ENCODE measurements around the gene HLA-F. TPM values are rescaled to one million over a fixed set of nuclear protein-coding genes. Genes with fewer than 3 reads are reported as not detected.

The HLA-F gene
- total RNA-seq, 1 donor from 2014 or later: 12.5 TPM

- DNase-seq (ENCODE audit: extremely low spot score, unreplicated experiment): no peak
- Mint-ChIP-seq H3K36me3 (ENCODE audit: unreplicated experiment) (peaks cover 2% of the 10 kb centered on the region), H3K27me3 (ENCODE audit: unreplicated experiment) (peaks cover 27% of the 10 kb centered on the region), H3K4me1 (ENCODE audit: unreplicated experiment) (no peaks in the 10 kb centered on the region), H3K4me3 (ENCODE audit: unreplicated experiment) (no peak overlapping the region), H3K9me3 (ENCODE audit: unreplicated experiment) (no peaks in the 10 kb centered on the region), H3K27ac (ENCODE audit: unreplicated experiment) (no peak overlapping the region)
- no peak for TF ChIP-seq CTCF (IDR thresholded peaks at IDR 0.05)
Measured at GRCh38 chr6:29730575-29731126, 7.4 kb downstream of the HLA-F start.

GRCh38 chr6:29731281-29731680 is 8.0 kb downstream of the HLA-F start:
- Mint-ChIP-seq H3K4me3 (ENCODE audit: unreplicated experiment) (no peak overlapping the region), H3K36me3 (ENCODE audit: unreplicated experiment) (peaks cover 2% of the 10 kb centered on the region), H3K9me3 (ENCODE audit: unreplicated experiment) (no peaks in the 10 kb centered on the region), H3K4me1 (ENCODE audit: unreplicated experiment) (no peaks in the 10 kb centered on the region), H3K27me3 (ENCODE audit: unreplicated experiment) (peaks cover 29% of the 10 kb centered on the region), H3K27ac (ENCODE audit: unreplicated experiment) (no peak overlapping the region)
- TF ChIP-seq CTCF (IDR thresholded peaks at IDR 0.05): no peak
- DNase-seq (ENCODE audit: extremely low spot score, unreplicated experiment): no peak

GRCh38 chr6:29733057-29733456 is 9.8 kb downstream of the HLA-F start:
- Mint-ChIP-seq H3K4me3 (ENCODE audit: unreplicated experiment) (no peak overlapping the region), H3K4me1 (ENCODE audit: unreplicated experiment) (no peaks in the 10 kb centered on the region), H3K27ac (ENCODE audit: unreplicated experiment) (no peak overlapping the region), H3K27me3 (ENCODE audit: unreplicated experiment) (peaks cover 25% of the 10 kb centered on the region), H3K9me3 (ENCODE audit: unreplicated experiment) (no peaks in the 10 kb centered on the region), H3K36me3 (ENCODE audit: unreplicated experiment) (peaks cover 2% of the 10 kb centered on the region)
- TF ChIP-seq CTCF (IDR thresholded peaks at IDR 0.05): no peak
- DNase-seq (ENCODE audit: extremely low spot score, unreplicated experiment): no peak

GRCh38 chr6:29734046-29735018 is 11.1 kb downstream of the HLA-F start:
- H3K27ac Mint-ChIP-seq (ENCODE audit: unreplicated experiment): no peak overlapping the region
- no peaks in the 10 kb centered on the region for H3K9me3 Mint-ChIP-seq (ENCODE audit: unreplicated experiment)
- DNase-seq (ENCODE audit: extremely low spot score, unreplicated experiment): no peak
- H3K27me3 Mint-ChIP-seq (ENCODE audit: unreplicated experiment): peaks cover 25% of the 10 kb centered on the region
- no peak overlapping the region for H3K4me3 Mint-ChIP-seq (ENCODE audit: unreplicated experiment)
- no peak for TF ChIP-seq CTCF (IDR thresholded peaks at IDR 0.05)
- H3K4me1 Mint-ChIP-seq (ENCODE audit: unreplicated experiment): no peaks in the 10 kb centered on the region
- H3K36me3 Mint-ChIP-seq (ENCODE audit: unreplicated experiment): peaks cover 2% of the 10 kb centered on the region

GRCh38 chr6:29736563-29736962 is 13.3 kb downstream of the HLA-F start:
- Mint-ChIP-seq H3K27me3 (ENCODE audit: unreplicated experiment) (peaks cover 19% of the 10 kb centered on the region), H3K36me3 (ENCODE audit: unreplicated experiment) (peaks cover 2% of the 10 kb centered on the region), H3K4me1 (ENCODE audit: unreplicated experiment) (peaks cover 2% of the 10 kb centered on the region), H3K9me3 (ENCODE audit: unreplicated experiment) (no peaks in the 10 kb centered on the region), H3K4me3 (ENCODE audit: unreplicated experiment) (no peak overlapping the region), H3K27ac (ENCODE audit: unreplicated experiment) (no peak overlapping the region)
- no peak for TF ChIP-seq CTCF (IDR thresholded peaks at IDR 0.05)
- no peak for DNase-seq (ENCODE audit: extremely low spot score, unreplicated experiment)
